ENCODE measurements around the gene RBMS3.
A peak's percentile ranks its signal among the peaks of the same experiment; 100 is the strongest.
"Not testable (repeated sequence)": the region's sequence is repeated elsewhere in the genome, so short reads cannot be mapped to it uniquely, and the experiment has no call there.

Gene RBMS3

DNA sequence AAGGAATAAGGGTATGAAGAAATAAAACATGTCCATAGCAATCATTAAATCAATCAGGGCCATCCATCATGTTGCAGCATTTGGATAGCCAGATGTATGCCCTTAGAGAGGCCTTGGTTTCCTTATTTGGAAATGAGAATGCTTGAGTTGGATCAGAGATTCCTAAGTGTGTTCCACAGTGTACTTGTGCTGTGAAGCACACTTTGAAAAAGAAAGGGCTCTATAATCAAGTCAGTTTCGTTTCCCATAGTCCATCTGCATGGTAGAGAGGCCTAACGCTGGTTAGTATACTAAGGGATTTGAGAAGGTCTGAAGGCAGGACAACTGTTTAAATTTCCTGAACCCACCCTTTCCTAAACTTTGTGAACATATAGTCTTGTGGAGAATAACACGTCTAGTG is 30.9 kb downstream of the RBMS3 start:
- no peak for DNase-seq

DNA sequence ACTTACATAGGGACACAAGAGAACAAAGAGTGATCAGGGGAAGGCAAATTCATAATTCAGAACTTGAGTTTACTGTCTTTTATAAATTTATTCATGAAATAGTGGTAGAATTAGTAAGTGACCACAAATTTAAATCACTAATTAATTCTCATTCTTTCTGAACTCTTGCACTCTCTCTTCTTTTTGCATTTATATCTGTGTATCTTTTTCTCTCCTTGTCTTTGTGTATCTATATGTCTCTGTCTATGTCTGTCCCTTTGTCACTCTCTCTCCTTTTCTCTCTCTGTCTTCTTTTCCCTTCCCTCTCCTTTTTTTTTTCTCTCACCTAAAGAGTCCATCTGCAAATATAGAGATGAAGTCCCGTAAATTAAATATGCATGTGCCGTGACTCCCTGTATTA is 31.5 kb downstream of the RBMS3 start:
- no peak for DNase-seq

DNA sequence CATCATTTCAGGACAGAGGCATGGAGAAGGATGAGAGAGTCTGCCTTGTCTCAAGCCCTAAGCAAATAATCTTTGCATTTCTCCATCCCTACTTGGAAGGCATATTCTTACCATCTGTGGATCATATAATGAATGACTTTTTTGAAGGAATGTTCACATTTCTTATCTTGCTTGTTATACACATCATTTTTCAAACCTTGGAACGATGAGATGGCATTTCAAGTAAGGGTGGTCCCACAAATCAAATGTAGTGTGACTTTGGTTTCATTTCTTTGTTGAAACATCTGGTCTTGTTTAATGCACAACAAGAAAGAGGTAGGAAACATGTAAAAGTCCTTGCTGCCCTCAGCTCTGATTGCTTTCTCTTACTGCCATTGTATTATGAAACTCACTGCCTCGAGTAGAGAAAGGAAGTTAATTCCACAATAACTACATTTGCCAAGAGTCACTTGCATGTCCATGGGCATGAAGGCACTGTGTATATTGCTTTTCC is 32.1 kb downstream of the RBMS3 start:
- no peak for DNase-seq

DNA sequence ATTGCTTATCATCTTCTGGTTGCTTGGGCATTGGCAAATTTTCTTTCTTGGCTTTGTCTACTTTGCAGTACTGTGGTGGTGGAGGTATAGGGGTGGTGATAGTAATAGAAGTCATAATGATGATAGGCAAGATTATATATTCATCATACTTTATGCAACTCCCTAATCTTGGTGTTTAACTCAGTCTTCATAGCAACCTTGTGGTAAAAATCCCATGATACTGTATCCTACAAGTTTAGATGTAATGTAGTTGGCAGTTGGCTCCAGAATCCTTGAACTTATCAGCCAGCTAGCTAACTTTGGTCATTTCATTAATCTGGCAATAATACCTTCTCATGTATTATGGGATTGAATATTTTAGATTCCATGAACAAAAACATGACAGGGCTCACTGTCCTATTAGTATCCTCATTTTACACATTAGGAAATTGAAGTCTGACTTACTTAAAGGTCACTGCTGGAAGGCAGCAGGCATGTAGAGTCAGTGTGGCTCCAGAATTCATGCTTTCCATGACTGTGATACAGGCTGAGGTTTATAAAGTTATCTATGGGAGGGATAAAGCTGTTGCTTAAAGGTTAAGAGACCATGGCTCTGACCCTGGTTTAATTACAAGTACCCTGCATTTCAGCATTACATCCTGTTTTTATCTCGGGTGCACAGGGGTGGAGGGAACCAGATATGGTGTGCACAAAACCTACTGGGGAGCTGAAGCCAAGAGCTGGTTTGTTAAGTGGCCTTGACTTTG is 33.3 kb downstream of the RBMS3 start:
- DNase-seq: no peak

DNA sequence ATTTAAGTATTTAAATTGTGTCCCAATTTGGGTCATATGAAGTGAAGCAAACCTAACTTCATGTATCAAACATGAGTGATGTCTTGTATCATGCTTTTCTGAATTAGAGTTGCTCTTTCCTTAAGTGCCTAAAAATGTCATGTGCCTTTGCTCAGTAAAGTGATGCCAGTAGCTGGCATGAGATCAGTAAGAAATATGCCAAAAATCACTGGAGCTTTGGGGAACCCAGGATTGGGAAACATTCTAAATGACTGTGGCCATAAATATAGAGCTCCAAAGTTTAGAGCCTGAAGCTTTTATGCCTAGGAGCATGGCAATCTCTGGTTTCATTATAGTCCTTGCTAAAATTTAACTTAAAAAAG is 33.8 kb downstream of the RBMS3 start:
- no peak for DNase-seq

DNA sequence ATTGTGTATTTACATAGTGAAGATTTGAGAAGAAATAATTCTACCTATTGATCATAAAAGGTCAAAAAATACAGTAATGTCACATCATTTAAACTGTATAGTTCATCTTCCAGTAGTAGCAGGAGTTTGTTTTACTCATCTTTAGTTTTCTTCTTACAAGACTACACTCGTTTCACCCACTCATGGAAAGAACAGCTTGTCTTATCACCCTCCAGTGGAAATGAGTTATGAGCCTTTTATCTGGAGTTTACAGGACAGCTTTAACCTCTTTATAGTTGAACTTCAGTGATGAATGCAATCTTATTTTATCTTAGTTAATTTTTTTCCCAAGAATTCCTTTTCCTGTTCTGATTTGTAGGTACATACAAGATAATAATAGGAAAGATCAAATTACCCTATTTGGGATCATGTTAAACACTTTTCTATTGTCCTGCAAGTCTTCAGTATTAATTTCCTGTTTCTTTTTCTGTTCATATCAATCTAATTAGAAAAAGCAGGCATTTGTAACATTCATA is 36.8 kb downstream of the RBMS3 start:
- DNase-seq: no peak

DNA sequence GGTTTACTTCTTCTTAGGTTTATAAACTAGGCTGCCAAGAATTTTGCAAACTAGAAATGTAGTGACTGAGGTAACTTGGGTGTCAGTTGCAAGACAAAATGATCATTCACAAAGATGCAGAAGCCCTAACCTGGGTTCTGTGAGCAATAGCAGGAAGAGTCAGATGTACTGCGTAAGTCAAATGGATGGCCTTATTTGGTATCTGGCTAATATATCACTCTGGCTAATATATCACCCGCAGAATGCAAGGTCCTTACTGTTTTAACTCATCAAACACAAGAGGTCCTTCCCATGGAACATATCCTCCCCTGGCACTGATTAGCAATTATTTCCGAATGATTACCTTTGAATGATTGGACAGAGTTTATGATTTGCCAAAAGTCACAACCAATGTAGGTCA is 37.4 kb downstream of the RBMS3 start:
- DNase-seq: no peak

DNA sequence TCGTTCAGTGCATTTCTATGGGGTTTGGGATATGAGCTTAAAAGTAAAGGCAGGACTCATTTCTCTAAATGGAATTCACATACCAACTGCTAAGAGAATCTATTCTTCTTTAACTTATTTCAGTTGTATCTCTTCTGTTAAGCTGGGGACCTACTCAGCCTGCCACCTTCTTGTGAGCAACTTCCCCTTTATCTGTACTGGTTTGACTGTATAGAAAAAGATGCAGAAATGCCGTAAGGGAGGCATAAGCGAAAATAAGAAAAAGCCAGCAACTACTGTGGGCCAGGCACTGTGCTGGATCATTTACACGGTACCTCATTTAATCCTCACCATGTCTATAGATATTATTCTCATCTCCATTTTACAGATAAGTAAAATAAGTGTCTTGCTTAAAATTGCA is 38.4 kb downstream of the RBMS3 start:
- DNase-seq: no peak

DNA sequence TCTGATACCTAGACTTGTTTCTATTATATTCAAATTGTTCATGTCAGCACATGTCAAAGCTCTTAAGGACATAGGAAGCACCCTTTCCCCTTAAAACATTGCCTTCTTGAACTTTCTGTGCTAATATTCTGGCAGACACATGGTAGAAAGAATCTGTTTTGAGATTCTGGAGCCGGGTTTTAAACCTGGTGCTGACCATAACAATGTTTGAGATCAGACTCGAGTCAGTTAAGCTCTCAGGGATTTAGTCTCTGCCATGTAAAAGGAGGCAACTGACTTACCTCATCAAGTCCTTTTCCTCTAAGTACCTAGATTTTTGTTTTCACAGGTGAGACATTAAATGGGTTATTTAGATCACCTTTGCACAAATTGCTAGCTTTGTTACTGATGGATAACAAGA is 38.9 kb downstream of the RBMS3 start:
- no peak for DNase-seq

DNA sequence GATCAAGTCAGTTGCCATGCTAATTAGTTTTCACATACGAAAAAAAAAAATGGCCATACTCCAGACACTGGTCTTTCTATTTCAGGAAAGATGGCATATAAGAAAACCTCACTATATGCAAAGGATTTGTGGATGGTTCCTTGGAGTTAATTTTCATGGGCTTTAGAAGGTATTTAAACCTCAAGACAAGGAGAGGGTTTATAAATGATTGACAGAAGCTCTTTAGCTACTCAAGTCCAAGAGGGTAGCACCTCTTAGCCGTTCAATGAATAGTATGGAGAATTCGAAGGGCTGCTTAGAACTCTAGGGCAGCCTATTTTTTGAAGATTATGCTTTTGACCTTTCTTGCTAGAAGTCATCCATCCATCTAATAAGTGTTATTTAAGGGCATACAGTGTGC is 41.7 kb downstream of the RBMS3 start:
- DNase-seq: no peak

DNA sequence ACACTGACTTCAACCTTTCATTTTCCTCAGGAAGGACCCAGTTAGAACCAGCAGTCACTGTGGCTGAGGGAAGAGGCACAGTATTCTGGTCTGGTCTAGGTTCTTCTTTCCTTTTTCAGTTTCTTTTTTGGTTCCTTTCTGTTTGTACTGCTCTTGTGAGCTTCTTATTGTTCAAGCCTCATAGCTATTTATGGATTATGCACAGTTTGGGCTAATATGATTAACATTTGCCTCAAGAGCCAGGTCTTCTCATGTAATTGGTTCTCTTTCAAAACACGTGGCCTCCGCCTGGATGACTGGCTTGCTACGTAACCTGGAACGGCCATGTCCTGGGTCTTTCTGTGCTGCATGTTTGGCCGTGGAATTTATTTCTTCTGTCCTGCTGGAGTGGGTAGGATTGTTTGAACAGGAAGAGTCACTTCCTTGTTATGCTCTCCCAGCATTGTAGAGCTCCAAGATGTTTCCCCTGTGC is 43.3 kb downstream of the RBMS3 start:
- DNase-seq: no peak

DNA sequence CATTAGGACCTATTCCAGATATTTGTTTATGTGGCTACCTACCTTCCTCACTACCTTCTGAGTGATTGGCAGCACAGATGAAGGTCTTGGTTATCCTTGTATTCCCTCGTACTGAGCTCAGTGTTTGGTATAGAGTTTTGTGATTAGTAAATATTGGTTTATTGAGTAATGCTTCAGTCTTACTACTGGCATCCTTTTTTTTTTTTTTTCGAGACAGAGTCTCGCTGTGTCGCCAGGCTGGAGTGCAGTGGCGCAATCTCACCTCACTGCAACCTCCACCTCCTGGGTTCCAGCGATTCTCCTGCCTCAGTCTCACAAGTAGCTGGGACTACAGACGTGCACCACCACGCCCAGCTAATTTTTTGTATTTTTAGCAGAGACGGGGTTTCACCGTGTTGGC is 45.7 kb downstream of the RBMS3 start:
- not testable (repeated sequence) for DNase-seq

DNA sequence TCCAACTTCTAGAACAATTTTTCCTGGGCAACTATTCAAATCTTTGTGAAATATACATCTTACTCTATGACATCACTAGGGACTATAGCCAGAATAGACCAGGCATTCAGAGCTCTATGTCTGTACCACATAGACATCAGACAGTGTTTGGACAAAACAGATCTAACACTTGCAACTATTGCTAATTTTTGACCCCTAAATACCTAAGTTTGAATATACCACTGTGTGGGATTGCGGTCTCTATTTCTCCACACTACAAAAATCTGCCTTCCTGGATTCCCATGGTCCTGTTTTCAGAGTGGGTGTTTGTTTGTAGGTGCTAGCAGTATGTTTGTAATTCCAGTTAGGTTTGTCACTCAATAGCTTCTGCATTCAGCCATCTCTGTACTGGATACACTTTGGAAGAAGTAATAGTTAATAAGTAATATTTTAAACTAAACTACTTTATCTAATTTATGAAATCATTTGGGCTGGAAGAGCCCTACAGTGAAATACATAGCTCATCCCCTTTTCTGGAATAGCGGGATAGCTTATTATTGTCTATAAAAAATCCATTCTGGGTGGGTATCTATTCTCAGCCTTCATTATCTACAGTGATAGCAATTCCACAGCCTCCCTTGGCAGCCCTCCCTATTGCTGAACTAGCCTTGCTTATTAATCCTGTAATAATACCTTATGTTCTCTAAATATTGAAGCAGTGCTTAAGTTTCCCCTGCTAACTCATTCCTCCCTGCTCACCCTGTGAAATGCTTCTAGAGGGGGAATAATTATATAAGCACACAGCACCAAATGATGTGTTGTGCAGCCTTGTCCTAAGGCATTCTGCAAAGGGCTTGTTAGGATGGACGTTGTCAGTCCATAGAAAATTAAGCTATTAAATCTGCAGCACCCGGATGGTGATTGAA is 49.4 kb downstream of the RBMS3 start:
- DNase-seq: no peak

DNA sequence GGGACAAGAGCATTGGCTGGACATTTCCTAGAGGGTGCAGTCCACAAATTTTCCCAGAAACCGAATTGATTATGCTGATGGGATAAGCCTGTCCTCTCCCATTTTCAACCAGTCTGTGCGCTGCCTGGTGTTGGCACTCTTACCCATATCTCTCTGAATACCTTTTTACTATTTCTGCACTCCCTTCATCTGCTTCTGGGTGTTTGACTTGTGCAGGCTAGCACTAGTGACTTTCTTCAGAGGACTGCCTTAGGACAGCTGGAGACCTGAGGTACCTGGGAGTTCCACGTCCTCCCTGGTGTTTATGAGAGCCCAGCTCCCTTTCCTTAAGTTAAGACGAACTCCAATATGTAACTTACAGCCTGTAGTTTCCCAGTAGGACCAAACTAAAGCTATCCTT is 50.2 kb downstream of the RBMS3 start:
- DNase-seq: no peak

DNA sequence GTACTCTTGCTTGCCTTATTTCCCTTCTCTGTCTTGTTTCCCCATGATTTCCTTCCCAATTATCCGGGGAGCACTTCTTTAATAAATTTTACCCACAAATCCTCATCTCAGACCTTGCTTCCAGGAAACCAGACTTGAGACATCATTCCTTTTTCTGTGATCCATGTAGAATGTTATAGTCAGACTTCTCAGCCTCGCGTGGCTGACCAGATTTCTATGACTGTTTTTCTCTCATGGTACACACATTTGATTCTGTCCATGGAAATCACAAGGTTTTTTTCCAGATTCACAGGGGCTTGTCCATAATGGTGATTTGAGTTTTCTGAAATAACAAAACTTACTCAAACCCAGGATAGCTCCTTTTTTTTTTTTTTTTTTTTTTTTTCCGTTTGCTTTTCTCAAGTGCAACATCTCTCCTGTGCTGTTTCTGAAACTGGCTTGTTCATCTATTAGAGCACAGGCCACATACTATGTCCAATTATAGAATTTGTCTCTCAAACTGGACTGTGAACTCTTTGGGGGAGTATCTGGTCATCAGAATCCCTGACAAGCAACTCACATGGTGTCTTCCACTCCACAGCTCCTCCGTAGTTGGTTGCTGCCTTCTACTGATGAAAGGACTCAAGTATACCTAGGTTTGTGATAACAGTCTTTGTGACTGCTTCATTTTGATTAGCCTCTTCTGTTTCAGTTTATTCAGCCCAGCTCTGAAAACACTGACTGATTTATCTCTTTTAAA is 50.8 kb downstream of the RBMS3 start:
- no peak for DNase-seq

DNA sequence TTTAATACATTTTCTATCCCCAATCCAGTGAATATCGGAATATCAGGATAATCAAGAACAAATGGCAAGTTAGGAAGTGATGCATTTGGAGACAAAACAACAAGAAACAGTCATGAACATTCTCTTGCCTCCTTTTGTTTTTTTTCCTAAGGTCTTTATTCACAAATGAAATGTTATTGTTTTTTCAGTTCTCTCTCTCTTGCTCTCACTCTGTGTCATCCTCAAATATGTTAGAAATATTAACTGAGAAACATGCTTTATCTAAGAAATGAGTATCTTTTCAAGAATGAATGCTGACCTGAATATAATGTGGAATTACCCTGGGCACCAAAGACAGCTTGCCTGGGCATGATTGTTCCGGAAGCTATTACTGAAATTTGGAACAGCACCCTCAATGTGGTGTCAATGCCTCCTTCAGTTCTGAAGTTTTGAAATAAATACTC is 51.3 kb downstream of the RBMS3 start:
- no peak for DNase-seq

DNA sequence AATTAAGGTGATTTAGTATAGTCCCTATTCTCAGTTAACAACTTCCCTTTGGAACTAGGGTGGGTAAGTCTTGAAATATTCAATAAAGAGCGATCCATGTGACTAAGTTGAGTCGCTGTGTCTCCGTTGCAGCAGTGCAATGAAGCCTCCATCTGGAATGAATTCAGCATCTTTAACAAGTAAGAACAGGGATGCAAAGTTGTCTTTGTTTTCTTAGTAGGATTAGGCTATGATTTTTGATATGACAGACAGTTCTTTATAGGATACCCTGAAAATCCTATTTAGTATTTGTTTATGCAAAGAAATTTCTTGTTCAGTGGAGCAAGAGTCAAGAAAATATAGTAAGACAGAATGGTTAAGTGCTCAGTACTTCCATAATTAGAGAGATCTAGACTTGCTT is 52.7 kb downstream of the RBMS3 start:
- no peak for DNase-seq

DNA sequence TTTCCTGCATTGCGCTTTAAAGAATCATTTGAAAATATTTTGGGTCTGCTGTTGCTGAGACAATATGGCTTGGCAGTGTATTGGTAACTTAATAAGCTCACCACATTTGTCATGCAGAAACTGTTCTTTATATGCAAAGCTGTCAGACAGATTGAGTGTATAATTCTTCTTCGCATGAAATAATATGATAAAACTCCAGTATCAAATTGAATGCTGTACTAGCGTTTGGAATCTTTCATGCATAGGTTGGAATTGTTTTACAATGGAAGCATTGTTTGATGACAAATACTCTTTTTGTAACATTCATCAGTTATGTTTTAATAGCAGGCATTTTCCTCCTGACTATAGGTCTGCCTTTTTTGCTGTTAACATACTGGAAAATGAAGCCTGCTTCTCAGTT is 53.8 kb downstream of the RBMS3 start:
- no peak for DNase-seq

DNA sequence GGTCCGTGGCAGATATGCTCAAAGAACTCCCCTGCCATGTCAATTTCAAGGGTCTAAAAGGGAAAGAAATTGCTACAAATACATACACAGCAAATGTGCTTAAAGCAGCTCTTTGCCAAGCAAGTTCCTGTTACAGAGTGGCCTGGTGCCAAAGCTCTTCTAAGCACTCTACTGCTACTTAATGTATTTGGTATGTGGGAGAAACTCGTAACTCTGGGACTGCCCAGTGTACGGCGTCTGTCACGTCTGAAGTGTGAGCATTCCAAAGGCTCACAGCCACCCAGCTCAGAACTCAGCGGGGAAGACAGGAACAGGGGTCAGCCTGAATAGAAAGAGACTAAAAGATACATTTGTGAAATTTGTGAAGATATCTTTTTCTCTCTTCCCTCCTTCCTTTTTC is 54.6 kb downstream of the RBMS3 start:
- DNase-seq: peak; percentile 41

DNA sequence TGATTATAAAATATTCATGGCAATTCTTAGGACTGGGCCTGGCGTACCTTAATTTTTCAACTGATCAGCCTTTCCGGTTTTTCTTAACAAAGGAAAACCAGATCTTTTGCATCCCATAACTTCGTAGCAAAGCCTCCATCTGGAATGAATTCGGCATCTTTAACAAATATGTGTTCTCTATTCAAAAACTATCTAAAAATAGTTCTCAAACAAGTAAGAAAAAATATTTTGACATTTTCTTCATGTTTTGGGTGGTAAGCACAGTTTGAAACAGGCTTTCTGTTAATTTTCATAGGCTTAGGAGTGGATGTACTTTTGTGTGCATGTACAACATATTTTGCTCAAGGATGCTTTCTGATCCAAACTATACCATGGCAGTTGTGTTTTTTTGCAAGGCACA is 55.1 kb downstream of the RBMS3 start:
- DNase-seq: no peak

DNA sequence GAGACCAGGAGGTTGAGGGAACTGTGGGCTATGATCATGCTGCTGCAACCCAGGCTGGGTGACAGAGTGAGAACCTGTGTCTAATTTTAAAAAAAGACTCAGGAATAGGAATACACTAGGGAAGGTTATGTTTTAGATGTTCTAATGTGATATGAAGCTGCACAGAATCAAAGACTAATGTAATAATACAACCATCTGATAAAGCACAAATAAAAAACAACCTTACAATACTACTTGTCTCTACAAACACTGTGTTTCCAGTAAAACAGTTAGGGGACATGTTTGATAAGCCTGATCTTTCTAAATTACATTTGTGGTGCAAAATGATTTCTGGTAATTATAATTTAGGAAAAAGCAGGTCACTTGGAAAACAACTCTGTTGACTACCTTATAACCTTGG is 56.7 kb downstream of the RBMS3 start:
- DNase-seq: no peak

DNA sequence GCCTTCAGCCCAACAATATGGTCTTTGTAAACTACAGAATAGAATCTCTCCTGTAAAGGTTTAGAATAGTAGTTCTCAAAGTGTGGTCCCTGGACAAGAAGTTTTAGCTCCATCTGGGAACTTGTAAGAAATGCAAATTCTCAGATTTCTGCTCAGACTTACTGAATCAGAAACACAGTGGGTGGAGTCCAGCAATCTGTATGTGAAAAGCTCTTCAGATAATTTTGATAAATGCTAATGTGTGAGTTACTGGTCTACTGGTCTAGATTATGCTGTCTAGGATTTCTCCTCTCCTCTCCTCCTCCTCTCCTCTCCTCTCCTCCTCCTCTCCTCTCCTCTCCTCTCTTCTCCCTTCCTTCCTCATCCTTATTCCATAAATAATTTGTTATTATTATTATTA is 57.5 kb downstream of the RBMS3 start:
- DNase-seq: no peak

Data from right kidney (tissue), 1 donor.